ENCODE data around the gene BARHL1. TPM values are rescaled to one million over a fixed set of nuclear protein-coding genes. Genes with fewer than 3 reads are reported as not detected.

Gene BARHL1
- total and polyA plus RNA-seq, 7 donors, result not detected

- no peaks in the 10 kb centered on the region for H3K4me1 ChIP-seq
- TF ChIP-seq CTCF (IDR thresholded peaks at IDR 0.05) (no peak), EP300 (IDR thresholded peaks at IDR 0.05) (no peak), POLR2AphosphoS5 (IDR thresholded peaks at IDR 0.05) (no peak), POLR2A (IDR thresholded peaks at IDR 0.05) (no peak)
- no peaks in the 10 kb centered on the region for H3K27me3 ChIP-seq
- DNase-seq, result no peak
- H3K4me3 ChIP-seq, result no peak overlapping the region
- no peaks in the 10 kb centered on the region for H3K9me3 ChIP-seq
- H3K27ac ChIP-seq, result no peak overlapping the region
- 93 to 95% methylated on average over 11 of the region's 11 CpGs for WGBS, 2 donors
- intact Hi-C loops (cut with DNase I), result no loop called here
- H3K36me3 ChIP-seq, result peaks cover 10 to 63% (median 34%) of the 10 kb centered on the region in 4 donors
Measured at GRCh38 chr9:132627594-132627993, 45.2 kb downstream of the BARHL1 start.

GRCh38 chr9:132628746-132629145, 46.3 kb downstream of the BARHL1 start:
- H3K27ac ChIP-seq, result no peak overlapping the region
- intact Hi-C loops (cut with DNase I), result no loop called here
- TF ChIP-seq CTCF (IDR thresholded peaks at IDR 0.05), result no peak
- no peak overlapping the region for H3K4me3 ChIP-seq
- no peaks in the 10 kb centered on the region for H3K9me3 ChIP-seq
- no peaks in the 10 kb centered on the region for H3K27me3 ChIP-seq
- DNase-seq, result no peak
- 94 to 95% methylated on average over 8 of the region's 8 CpGs for WGBS, 2 donors
- H3K4me1 ChIP-seq, result no peaks in the 10 kb centered on the region
- H3K36me3 ChIP-seq, result peaks cover 10 to 58% (median 34%) of the 10 kb centered on the region in 4 donors

- Histone ChIP-seq H3K27ac (no peak overlapping the region), H3K27me3 (no peaks in the 10 kb centered on the region), H3K36me3 (peaks cover 10 to 51% (median 32%) of the 10 kb centered on the region in 4 donors), H3K4me1 (no peaks in the 10 kb centered on the region), H3K4me3 (no peak overlapping the region), H3K9me3 (no peaks in the 10 kb centered on the region)
- no peak for DNase-seq
- TF ChIP-seq EP300 (IDR thresholded peaks at IDR 0.05) (no peak), POLR2A (IDR thresholded peaks at IDR 0.05) (no peak)
- intact Hi-C loops (cut with DNase I), result no loop called here
- 93% methylated on average over 9 of the region's 9 CpGs for WGBS, 2 donors
Measured at GRCh38 chr9:132630116-132630515, 47.7 kb downstream of the BARHL1 start.

- no peak for DNase-seq
- Histone ChIP-seq H3K4me3 (no peak overlapping the region), H3K27ac (no peak overlapping the region), H3K9me3 (no peaks in the 10 kb centered on the region), H3K36me3 (peaks cover 10 to 53% (median 31%) of the 10 kb centered on the region in 4 donors), H3K4me1 (no peaks in the 10 kb centered on the region), H3K27me3 (no peaks in the 10 kb centered on the region)
- TF ChIP-seq POLR2A (IDR thresholded peaks at IDR 0.05), result no peak
- TF ChIP-seq EP300 (IDR thresholded peaks at IDR 0.05), result no peak
- no peak for TF ChIP-seq POLR2AphosphoS5 (IDR thresholded peaks at IDR 0.05)
- TF ChIP-seq CTCF (IDR thresholded peaks at IDR 0.05), result no peak
- intact Hi-C loops (cut with DNase I), result no loop called here
- 83 to 92% methylated on average over 3 of the region's 3 CpGs for WGBS, 2 donors
Measured at GRCh38 chr9:132630811-132631210, 48.4 kb downstream of the BARHL1 start.

GRCh38 chr9:132631280-132631679, 48.9 kb downstream of the BARHL1 start:
- TF ChIP-seq EP300 (IDR thresholded peaks at IDR 0.05), result no peak
- no peak for TF ChIP-seq POLR2AphosphoS5 (IDR thresholded peaks at IDR 0.05)
- TF ChIP-seq POLR2A (IDR thresholded peaks at IDR 0.05), result no peak
- TF ChIP-seq CTCF (IDR thresholded peaks at IDR 0.05), result no peak
- H3K4me3 ChIP-seq, result no peak overlapping the region
- DNase-seq, result no peak
- intact Hi-C loops (cut with DNase I), result no loop called here
- H3K4me1 ChIP-seq, result no peaks in the 10 kb centered on the region
- H3K36me3 ChIP-seq, result peaks cover 10 to 55% (median 30%) of the 10 kb centered on the region in 4 donors
- H3K27me3 ChIP-seq, result no peaks in the 10 kb centered on the region
- no peaks in the 10 kb centered on the region for H3K9me3 ChIP-seq
- WGBS, 2 donors, result 93 to 94% methylated on average over 5 of the region's 5 CpGs
- H3K27ac ChIP-seq, result no peak overlapping the region
